GM18507 (cell line): Measurements from ENCODE around the gene TAGLN3.

Source experiments
- DNase-seq: peaks from one replicate; pipeline ENCODE4 v3.0.0; 2011; ENCODE audit warnings: low read depth; ENCODE audit not compliant: insufficient read length; ENCODE audit errors: extremely low spot score
- FAIRE-seq: peaks from 2 replicates; lab custom pipeline; 2011; peaks lifted over from hg19 to GRCh38; lab: Jason Lieb, UNC

Gene TAGLN3

DNA sequence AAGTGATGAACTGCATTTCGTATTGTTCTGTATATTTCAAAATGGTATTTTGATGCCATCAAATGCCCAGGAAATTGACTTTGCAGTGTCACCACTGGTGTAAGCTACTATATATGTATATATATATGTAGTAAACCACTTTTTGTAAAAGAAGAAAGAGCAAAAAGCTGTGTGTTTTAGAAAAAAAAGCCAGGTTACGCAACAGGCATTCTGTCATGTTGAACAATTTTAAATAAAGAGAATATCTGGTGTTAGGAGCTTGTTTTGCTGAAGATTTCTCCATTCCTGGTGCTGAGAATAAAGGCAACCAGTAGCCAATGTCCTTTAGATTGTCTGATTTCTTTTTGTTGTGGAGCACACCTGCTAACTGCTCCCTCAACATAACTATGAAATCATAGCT is 23.6 kb upstream of the TAGLN3 start:
- no peak for DNase-seq
- FAIRE-seq: no peak

DNA sequence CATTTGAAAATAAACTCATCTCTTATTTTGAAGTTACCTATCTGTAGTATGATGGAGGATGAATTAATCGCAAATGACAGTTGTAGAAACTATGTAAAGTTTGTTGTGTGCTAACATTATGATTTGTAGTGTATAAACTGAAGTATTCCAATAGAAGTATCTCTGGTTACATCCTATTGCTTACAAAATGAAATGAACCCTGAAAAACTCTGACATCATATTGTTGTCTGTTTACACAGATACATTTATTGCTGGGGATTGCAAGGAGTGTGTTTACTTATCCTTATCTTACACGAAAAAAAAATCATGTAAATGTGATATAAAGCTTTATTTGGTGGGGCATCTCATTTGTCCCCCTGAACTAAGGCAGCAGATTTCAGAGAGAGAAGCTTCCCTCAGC is 22.5 kb upstream of the TAGLN3 start:
- DNase-seq: no peak
- FAIRE-seq: no peak

DNA sequence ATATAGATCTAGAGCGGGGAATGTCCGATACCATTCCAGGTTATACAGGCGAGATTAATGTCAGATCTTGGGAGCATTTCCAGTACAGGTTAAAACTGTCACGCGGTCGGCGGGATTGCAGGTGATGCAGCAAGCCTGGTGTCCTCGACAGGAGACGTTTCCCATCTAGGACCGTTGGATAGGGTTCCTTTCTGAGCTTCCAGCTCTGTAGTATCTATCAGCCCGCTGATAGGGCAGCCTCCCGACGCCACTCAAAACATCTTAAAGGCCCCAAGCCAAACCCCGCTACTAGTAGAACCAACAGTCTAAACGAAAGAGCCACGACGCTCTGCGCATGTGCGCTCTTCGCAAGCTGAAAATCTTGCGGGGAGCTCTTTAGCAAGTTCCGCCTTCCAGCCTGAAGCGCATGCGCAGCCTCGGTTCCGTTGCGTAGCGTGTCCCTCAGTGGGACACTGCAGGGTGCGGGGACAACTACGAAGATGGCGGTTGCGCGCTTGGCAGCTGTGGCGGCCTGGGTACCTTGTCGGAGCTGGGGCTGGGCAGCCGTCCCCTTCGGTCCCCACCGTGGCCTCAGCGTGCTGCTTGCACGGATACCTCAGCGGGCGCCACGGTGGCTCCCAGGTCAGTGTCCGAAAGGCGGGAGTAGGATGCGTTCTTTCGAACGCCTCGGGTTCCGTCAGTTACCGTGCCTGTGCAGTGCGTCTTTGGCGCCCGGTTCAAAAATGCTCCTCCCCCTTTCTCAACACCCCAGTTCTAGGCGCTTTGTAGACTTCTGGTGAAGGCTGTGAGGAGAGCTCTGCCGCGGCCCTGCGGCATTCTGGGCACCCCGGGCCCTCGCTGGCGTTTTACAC is 19.9 kb upstream of the TAGLN3 start, which contains the start of gene ABHD10:
ABHD10 (plus strand) TSS at position 444 of the 851 bp plus-strand sequence; CDS start at position 480, 36 bp downstream.
- peak; percentile 98 for FAIRE-seq

DNA sequence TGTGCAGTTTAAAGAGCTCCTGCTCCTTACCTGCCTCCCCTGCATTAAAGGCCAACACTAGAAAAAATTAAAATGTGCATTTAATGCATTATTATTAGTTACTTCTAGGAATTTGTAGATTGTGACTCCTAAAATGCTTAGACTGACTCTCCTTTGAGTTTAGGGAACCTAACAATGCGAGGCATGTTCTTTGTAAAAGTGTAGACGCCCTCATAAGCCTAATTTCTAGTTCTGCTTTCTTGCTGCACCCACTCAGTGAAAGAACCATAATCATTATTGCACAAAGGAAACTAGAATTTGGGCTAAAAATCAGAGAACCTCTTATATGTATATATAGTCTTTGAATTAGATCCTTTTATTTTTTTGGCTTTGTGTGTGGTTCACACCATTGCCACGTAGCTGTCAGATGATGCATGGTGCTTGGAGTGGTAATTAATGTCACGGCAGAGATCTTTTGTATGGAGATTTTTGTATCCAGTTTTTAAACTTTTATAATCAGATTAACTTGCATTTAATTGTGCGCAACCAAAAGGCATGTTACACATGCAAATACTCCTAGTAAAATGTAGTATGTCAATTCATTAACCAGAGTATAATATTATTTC is 19.2 kb upstream of the TAGLN3 start:
- no peak for DNase-seq
- FAIRE-seq: no peak

More for the DNA sequence above, 19.9 kb upstream of the TAGLN3 start, which contains the start of gene ABHD10:
- DNase-seq: peak; percentile 86

DNA sequence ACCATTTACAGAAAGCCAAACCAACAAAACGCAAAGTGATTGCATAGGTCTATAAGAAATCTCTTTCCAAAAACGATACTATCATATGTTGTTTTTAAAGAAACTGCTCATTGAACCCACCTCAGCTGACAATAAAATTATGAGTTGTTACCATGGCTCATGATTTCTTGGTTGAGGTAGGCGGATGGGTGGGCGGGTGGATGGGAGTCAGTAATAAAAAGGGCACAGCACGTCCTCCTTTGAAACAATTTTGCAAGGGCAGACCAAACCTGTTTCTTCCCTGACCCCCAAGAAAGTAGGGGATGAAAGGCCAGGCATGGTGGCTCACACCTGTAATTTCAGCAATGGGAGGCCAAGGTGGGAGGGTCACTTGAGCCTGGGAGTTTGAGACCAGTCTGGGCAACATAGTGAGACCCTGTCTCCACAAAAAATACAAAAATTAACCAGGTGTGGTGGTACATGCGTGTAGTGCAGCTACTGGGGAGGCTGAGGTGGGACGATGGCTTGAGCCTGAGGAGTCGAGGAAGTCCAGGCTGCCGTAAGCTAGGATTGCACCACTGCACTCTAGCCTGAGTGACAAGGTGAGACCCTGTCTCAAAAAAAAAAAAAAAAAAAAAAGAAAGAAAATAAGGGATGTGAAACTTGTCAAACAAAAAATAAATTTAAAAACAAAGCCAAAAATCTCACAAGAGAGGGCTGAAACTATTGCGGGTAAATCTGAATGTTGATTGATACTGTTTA is 17.8 kb upstream of the TAGLN3 start:
- FAIRE-seq (no peak), DNase-seq (no peak)

DNA sequence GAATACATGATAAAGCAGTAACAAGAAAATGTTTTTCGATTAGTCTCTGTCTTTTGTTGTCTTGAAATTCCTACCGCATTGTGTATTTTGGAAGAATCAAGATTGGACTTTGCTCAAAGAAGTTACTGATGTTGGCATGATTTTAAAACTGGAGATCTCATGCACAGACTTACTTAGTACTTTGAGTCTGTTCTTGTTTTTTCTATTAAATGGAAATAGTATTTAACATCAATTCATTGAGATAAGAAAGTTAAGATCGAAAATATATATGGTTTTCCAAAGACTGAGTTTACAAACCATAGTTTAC is 17.3 kb upstream of the TAGLN3 start:
- FAIRE-seq: no peak
- no peak for DNase-seq

DNA sequence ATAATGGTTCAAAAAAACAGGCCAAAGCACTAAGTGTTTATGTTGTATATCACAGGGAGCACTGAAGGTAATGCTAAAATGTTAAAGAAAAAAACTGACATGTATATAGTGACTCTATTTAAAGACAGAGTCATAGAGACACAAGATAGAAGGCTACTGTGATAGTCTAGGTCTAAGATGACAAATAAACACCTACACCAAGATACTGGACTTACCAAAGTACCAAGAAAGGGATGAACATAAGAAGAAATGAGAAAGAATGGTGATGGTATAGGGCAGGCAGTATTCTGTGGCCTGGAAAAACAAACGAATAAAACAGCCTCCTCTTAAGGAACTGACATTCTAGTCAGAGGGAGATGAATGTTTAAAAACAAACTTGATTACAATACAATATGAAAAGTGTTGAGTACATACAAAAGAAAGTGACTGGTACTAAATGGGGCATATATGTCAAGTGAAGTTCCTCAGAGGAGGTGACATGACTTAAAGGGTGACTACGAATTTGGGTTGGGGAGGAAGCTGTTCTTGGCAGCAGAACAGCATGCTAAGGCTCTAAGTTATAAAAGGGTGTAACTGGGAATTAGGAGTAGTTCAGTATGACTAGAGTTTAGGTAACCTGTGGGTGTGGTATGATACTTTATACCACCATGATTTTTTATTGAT is 14.0 kb upstream of the TAGLN3 start:
- FAIRE-seq: no peak

DNA sequence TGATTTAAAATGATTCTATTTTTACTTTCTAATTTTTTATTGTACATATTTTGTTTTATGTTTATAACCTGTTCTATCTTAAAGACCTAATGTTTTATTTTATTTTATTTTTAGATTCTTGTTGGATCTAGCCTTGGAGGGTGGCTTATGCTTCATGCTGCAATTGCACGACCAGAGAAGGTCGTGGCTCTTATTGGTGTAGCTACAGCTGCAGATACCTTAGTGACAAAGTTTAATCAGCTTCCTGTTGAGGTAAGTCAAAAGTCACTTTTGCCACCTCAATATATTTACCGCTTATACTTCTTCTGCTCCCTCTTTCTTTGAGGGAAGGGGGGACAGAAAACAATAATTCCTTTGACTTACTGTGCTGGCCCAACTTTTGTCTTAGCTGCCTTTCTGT is 11.9 kb upstream of the TAGLN3 start:
- no peak for FAIRE-seq
- DNase-seq: no peak

More for the DNA sequence above, 14.0 kb upstream of the TAGLN3 start:
- DNase-seq: no peak

DNA sequence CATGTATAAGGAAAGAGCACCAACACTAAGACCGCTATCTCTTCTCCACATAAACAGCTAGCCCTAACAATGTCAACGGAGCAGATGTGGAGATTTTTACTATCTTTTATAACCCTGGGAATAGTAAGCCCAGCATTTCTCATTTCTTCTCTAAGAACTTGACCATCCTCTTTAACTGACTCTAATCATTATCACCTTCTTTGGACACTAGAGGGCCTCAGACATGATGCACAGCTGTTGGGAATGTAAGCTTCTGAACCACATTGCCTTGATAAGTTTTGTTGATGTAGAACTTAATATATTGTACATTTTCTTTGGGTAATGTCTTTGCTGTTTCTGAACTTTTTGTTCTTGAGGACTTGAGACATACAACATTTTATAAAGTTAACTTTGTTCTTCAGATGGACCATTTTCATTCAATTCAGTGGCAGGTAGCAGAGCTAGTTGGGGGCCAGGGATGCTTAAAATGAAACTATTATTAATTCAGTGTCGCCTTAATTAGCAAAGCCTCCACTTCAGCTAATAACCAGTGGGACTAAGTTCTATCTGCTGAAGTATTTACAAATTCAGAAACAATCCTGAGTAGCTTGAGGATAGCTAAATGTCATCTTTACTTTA is 9.6 kb upstream of the TAGLN3 start:
- FAIRE-seq (peak; percentile 89), DNase-seq (no peak)

DNA sequence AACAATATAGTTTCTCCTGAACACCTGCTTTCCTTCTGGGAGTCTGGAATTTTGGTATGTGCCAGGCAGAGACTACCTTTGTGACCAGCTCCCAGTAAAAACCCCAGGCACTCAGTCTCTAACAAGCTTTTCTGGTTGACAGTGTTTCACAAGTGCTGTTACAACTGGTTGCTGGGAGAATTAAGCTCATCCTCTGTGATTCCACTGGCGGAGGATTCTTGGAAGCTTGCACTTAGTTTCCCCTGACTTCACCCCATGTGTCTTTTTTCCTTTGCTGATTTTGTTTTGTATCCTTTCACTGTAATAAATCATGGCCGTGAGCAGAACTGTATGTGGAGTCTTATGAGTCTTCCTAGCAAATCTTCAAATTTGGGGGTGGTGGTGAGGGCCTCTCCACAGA is 5.7 kb upstream of the TAGLN3 start:
- no peak for FAIRE-seq

DNA sequence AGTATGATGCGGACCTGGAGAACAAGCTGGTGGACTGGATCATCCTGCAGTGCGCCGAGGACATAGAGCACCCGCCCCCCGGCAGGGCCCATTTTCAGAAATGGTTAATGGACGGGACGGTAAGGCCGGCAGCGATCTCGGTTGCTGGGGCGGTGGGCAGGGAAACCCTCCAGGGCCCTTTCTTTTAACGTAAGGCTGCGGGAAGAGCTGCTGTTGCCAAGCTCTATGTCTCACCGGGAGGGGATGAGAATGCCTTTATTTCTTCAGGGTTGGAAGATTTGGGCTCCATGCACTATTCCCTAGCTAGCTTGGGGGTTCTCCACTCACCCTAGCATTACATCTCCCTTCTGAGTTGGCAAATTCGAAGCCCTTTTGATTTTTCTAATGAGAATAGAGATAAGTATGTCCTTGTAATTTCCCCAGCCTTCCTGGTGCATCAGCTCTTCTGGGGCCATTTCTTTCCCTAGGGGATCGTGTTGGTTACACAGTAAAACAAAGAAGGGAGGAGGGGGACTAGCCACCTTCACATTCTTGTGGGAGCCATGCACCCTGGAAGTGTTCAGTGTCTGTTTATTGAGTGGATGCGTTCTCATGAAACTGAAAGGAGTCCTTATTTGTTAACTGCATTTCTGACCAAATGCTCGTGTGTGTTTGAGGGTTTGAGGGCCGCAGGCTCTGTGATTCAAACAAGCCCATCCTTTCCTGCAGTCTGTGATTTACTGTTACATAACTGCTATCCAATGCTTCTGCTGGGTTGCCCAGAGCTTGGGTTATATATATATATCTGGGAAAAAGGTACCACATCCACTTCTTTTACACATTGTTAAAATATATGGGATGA is 982 bp downstream of the TAGLN3 start:
- no peak for DNase-seq
- FAIRE-seq: no peak

More for the DNA sequence above, 5.7 kb upstream of the TAGLN3 start:
- DNase-seq: no peak

DNA sequence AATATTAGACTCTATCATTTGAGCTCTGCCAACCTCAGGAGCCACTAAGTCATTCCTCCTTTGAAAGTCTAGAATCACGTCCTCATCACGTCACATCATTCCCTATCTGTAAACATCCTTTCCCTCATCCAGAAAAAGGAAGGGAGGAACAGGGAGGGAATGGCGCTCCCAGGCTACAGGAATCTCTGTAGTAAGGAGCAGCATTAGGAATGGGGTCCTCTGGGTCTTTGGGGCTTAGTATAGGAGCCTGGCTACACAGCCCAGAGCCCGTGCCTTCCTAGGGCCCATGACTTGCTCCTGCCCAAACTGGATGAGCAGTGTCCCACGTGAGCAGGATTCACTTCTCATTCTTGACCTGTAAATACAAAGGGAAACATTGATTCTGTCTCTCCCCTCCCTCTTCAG is 1.6 kb downstream of the TAGLN3 start:
- FAIRE-seq: no peak
- no peak for DNase-seq

DNA sequence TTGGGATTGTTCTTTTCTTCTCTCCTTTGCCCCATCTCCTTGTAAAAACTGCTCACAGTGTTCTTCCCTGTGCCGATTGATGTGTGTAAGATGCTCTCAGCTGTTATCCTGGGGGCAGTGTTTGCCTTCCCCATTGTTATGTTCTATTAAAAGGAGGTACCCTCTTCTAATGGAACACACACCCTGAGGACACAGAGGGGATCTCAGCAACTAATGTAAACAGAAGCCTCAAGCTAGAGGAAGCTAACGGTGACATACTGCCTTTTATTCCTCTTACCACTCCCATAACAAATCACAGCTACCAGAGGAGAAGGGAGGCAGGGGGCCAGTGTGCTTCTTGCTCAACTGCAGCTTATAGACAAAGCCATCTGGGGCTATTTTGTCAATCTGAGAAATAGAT is 2.2 kb downstream of the TAGLN3 start:
- DNase-seq (no peak), FAIRE-seq (no peak)

DNA sequence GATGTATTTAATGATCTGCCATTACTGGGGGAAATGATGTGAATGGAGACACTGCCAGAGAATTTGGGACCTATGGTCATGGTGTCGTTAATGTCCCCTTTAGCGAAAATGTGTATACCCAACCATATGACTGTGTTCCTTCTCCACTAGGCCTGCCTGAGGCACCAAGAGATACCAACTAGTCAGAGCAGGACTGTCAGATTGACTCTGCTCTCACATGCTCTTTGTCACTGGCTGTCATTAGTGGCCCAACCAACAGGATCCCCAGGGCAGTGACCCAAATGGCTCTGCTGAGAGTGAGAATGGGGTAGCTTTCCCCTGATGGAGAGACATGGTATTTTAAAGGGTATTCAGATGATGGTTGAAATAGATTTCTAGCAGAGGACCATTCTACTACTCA is 2.8 kb downstream of the TAGLN3 start:
- DNase-seq: no peak
- FAIRE-seq: no peak

DNA sequence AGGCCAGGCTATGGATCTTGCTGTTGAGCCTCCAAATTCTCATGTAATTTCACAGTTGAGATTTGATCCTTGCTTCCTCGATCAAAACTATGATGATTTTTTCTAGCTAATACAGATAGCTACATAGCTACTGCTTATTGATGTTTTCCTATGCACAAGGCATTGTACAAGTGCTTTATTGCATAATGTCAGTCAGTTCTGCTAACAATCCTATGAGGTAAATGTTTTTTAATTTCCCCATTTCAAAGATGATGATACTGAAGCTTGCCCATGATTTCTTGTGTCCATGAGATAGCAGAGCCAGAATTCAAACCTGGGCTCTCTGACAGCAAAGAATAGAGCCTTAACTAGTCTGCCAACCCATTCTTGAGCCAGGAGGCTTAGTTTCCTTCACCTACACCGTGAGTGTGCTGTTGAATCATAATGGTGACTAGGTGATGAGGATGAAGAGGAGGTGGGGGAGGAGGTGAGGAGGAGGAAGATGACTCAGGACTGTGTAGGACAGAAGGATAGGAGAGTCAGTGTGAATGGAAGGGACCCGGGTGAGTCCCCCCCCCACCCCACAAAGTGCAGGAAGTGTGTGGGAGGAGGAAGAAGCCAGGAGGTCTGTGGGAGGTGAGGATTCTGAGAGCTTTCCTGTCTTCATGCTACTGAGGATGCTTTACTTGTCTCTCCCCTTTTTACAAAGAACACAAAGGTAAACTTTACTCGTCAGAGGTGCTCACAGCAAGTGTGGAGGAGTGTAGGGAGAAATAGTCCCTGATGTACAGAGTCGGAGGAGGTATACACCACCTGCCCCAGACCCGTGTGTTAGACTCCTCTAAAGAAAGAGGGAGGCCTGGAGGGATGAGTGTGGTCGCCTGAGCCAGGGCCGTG is 3.6 kb downstream of the TAGLN3 start:
- DNase-seq (no peak), FAIRE-seq (no peak)

DNA sequence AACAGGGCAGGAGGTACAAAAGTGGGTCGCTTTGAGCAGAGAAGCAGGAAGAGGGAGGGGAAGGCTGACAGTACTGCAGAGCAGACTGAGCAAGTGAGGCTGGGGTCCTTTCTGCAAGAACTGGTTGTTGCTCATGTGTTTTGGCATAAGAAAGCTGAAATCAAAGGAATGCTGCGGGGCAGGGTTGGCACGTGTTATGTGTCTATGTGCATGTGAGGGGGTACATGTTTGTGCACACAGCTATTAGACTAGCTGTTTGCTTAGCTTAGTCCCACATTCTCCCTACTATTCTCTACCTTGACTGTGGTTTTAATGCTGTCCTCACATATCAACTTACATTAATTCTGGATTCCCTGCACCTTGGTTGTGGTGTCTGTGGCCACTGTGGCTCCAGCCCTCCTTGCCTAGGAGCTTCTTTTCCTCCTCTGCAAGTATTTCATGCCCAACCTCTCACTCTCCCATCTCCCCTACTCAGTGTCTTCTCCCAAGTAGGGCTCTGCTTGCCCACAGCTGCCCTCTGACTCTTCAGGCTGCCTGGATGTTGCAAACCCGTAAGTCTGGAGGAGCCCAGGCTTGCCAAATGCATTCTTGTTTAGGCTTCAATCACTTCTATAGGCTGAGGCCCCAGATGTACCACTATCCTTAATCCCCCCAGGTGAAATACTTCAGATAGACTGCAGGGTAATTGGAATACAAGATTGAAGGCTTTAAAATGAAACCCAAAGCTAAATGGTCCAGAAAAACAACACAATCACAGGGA is 4.8 kb downstream of the TAGLN3 start:
- no peak for FAIRE-seq
- no peak for DNase-seq

DNA sequence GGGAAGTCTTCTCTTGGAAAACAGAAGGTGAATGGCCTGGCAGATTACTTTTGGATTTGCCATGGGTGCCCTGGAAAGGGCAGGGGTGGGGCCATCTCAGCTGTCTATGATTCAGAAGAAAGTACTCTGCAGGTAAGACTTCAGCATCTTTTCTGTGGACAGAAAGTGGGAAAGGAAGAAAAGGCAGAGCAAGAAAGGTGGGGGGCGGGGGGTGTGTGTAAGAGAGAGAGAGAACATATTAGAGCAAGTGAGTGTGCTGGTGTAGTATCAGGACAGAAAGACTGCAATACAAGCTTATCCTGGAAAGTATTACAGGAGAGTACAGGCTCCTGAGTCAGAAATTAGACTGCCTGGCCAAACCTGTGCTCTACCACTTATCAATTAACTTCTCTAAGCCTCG is 5.5 kb downstream of the TAGLN3 start:
- DNase-seq (no peak), FAIRE-seq (no peak)
